K562 (cell line): ENCODE data around the gene NDRG4. TPM values are rescaled to one million over a fixed set of nuclear protein-coding genes. Genes with fewer than 3 reads are reported as not detected.
A peak's percentile ranks its signal among the peaks of the same experiment; 100 is the strongest.

Source experiments
- ARID1B ChIP-seq: fragments of 450-650 bp; IDR thresholded peaks from 2 replicates; pipeline ENCODE4 v1.6.1; 2016; ENCODE audit warnings: antibody characterized with exemption, mild to moderate bottlenecking, inconsistent platforms
- CREB3L1 ChIP-seq: fragments of 450-650 bp; IDR thresholded peaks from 2 replicates; pipeline ENCODE4 v1.6.1; 2014; ENCODE audit warnings: low read depth, mild to moderate bottlenecking, moderate library complexity, borderline replicate concordance
- ELF1 ChIP-seq: fragments of 200-800 bp; sonication (Bioruptor generic); IDR thresholded peaks from 2 replicates; pipeline ENCODE4 v1.6.1; 2016; ENCODE audit warnings: missing genetic modification characterization, missing compliant biosample characterization
- EP300 ChIP-seq: IDR thresholded peaks from 2 replicates; pipeline ENCODE4 v1.6.1; 2012; ENCODE audit warnings: low read length, improper control_type of control experiment
- FOXP4 ChIP-seq: sonication (generic); formaldehyde crosslinking; IDR thresholded peaks from 2 replicates; pipeline ENCODE4 v1.8.0; 2022; ENCODE audit warnings: mild to moderate bottlenecking, missing genetic modification reagents, borderline replicate concordance
- HLTF ChIP-seq: fragments of 450-650 bp; IDR thresholded peaks from 2 replicates; pipeline ENCODE4 v1.6.1; 2016
- HMG20B ChIP-seq: fragments of 250-450 bp; sonication (Bioruptor Pico); IDR thresholded peaks from 2 replicates; pipeline ENCODE4 v1.5.0; 2021; ENCODE audit warnings: mild to moderate bottlenecking
- IRF2 ChIP-seq: sonication (generic); formaldehyde crosslinking; IDR thresholded peaks from 2 replicates; pipeline ENCODE4 v1.8.1; 2022; ENCODE audit warnings: mild to moderate bottlenecking, missing genetic modification reagents
- JUNB ChIP-seq: fragments of 450-650 bp; formaldehyde crosslinking; conservative IDR thresholded peaks from 2 replicates; pipeline ENCODE4 v1.4.0; 2020; ENCODE audit warnings: mild to moderate bottlenecking
- KAT7 ChIP-seq: sonication (generic); formaldehyde crosslinking; IDR thresholded peaks from 2 replicates; pipeline ENCODE4 v1.8.0; 2022; ENCODE audit warnings: missing genetic modification reagents, mild to moderate bottlenecking, borderline replicate concordance
- MEF2D ChIP-seq: conservative IDR thresholded peaks from 2 replicates; pipeline ENCODE4 v1.6.1; 2016; ENCODE audit warnings: low read depth, missing genetic modification characterization, missing compliant biosample characterization
- PHF8 ChIP-seq: fragments of 200-600 bp; sonication (generic); IDR thresholded peaks from 2 replicates; pipeline ENCODE4 v1.6.1; 2012; ENCODE audit warnings: mixed run types, mild to moderate bottlenecking, inconsistent platforms, low read length, moderate library complexity, borderline replicate concordance
- RAD51 ChIP-seq: fragments of 450-650 bp; IDR thresholded peaks from 2 replicates; pipeline ENCODE4 v1.7.1; 2016; ENCODE audit warnings: low read depth, mild to moderate bottlenecking, borderline replicate concordance
- RNF219 ChIP-seq: fragments of 250-450 bp; sonication (Bioruptor Pico); IDR thresholded peaks from 2 replicates; pipeline ENCODE4 v1.5.0; 2022; ENCODE audit warnings: mild to moderate bottlenecking
- SNAPC5 ChIP-seq: fragments of 250-450 bp; sonication (Bioruptor Pico); IDR thresholded peaks from 2 replicates; pipeline ENCODE4 v1.8.0; 2021; ENCODE audit warnings: moderate library complexity, mild to moderate bottlenecking, inconsistent platforms
- ZNF124 ChIP-seq: sonication (generic); formaldehyde crosslinking; IDR thresholded peaks from 2 replicates; pipeline ENCODE4 v1.8.1; 2022; ENCODE audit warnings: missing genetic modification reagents
- ZNF197 ChIP-seq: fragments of 200-800 bp; sonication (Bioruptor generic); IDR thresholded peaks from 2 replicates; pipeline ENCODE4 v1.6.1; 2016; ENCODE audit warnings: low read depth, missing genetic modification characterization, missing compliant biosample characterization
- ZNF280A ChIP-seq: fragments of 450-650 bp; IDR thresholded peaks from 2 replicates; pipeline ENCODE4 v1.6.1; 2018; ENCODE audit warnings: mild to moderate bottlenecking, low read depth; ENCODE audit not compliant: partially characterized antibody
- ZNF75A ChIP-seq: fragments of 450-650 bp; formaldehyde crosslinking; IDR thresholded peaks from 2 replicates; pipeline ENCODE4 v1.4.0; 2020; ENCODE audit warnings: mild to moderate bottlenecking
- ZNF764 ChIP-seq: fragments of 250-450 bp; sonication (Bioruptor Pico); IDR thresholded peaks from 2 replicates; pipeline ENCODE4 v1.4.0; 2020; ENCODE audit warnings: low read depth, mild to moderate bottlenecking, moderate library complexity
- ZNF77 ChIP-seq: fragments of 250-450 bp; sonication (Bioruptor Pico); IDR thresholded peaks from 2 replicates; pipeline ENCODE4 v1.5.0; 2020
- ZNF785 ChIP-seq: fragments of 250-450 bp; sonication (Bioruptor Pico); IDR thresholded peaks from 2 replicates; pipeline ENCODE4 v1.4.0; 2020; ENCODE audit warnings: mild to moderate bottlenecking
- polyA plus RNA-seq, 8 experiments: library from polyadenylated mRNA; depleted of rRNA in 4 of 8; stranded (reverse) in 5 of 8; unstranded in 3 of 8; fragments of >200 nt; fragmentation: Nextera tagmentation in 2 of 8; fragmentation: Illumina TruSeq in 1 of 8; extraction: Ambion mirVana in 2 of 8; extraction: Trizol in 1 of 8; gene quantifications; 2 replicates each; pipeline versions ENCODE4 v1.2.1 to v1.2.3, GENCODE V29; 2011 to 2014; ENCODE audit warnings: inconsistent platforms in 1 of 8, missing spikeins in 1 of 8
- total RNA-seq, 7 experiments: library from RNA; depleted of rRNA in 6 of 7; stranded (reverse); fragments of >200 nt in 6 of 7; fragmentation: Illumina TruSeq in 2 of 7; extraction: Trizol in 2 of 7; gene quantifications; 2 replicates each; pipeline versions ENCODE4 v1.2.1 to v1.2.3, GENCODE V29; 2011 to 2021; ENCODE audit warnings: low replicate concordance in 1 of 7

Gene NDRG4
- total and polyA plus RNA-seq, 9 of the 15 experiments (the other 6 are each of a cell fraction or from before 2014, with no cell fraction given), result 0.06 to 0.95 (median 0.28) TPM

- no peak for TF ChIP-seq HMG20B (CRISPR knock-in tag)
- TF ChIP-seq ZNF77 (CRISPR knock-in tag), result no peak
- TF ChIP-seq MEF2D, result no peak
- 0 out of 2 replicates have a peak, but pooled peaks have one; percentile 19 for TF ChIP-seq ARID1B
- TF ChIP-seq KAT7, result 0 out of 2 replicates have a peak, but pooled peaks have one; percentile 55
- TF ChIP-seq ZNF785 (CRISPR knock-in tag), result no peak
- TF ChIP-seq JUNB (CRISPR knock-in tag), result no peak; the same call in 1 of the 2 replicates
- TF ChIP-seq EP300, result no peak
- TF ChIP-seq SNAPC5 (CRISPR knock-in tag), result no peak
- no peak for TF ChIP-seq IRF2
- peak; percentile 68; the same call in 1 of the 2 replicates for TF ChIP-seq CREB3L1
- TF ChIP-seq ZNF197, result no peak
- TF ChIP-seq ZNF75A (CRISPR knock-in tag), result no peak
- no peak for TF ChIP-seq ZNF280A
- peak; percentile 64 for TF ChIP-seq ELF1 (tag)
- TF ChIP-seq FOXP4 (CRISPR knock-in tag), result no peak; the same call in 1 of the 2 replicates
- TF ChIP-seq ZNF124 (CRISPR knock-in tag), result no peak
- no peak for TF ChIP-seq RNF219
- TF ChIP-seq ZNF764 (CRISPR knock-in tag), result no peak
- peak; percentile 87 for TF ChIP-seq RAD51
- TF ChIP-seq HLTF, result 0 out of 2 replicates have a peak, but pooled peaks have one; percentile 38
- TF ChIP-seq PHF8, result peak; percentile 80
Observed at GRCh38 chr16:58515125-58515870, 15.4 kb downstream of the NDRG4 start, which contains the start of gene SETD6 (continued).
